AG09319 (cell line): ENCODE results near the gene ARID1B.

Source experiments
- DNase-seq: peaks from one replicate; pipeline ENCODE4 v3.0.0-alpha.2; 2010; ENCODE audit warnings: low read depth; ENCODE audit errors: extremely low read depth
- TF ChIP-seq, protein P1 (sequence below): IDR thresholded peaks from 2 replicates; pipeline ENCODE4 v1.5.1; 2011; ENCODE audit warnings: low read depth, mild to moderate bottlenecking, inconsistent platforms, low read length, moderate library complexity

Gene ARID1B

DNA sequence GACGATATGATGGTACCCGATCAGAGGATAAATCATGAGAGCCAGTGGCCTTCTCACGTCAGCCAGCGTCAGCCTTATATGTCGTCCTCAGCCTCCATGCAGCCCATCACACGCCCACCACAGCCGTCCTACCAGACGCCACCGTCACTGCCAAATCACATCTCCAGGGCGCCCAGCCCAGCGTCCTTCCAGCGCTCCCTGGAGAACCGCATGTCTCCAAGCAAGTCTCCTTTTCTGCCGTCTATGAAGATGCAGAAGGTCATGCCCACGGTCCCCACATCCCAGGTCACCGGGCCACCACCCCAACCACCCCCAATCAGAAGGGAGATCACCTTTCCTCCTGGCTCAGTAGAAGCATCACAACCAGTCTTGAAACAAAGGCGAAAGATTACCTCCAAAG is 423.9 kb downstream of the ARID1B start:
- no peak for DNase-seq
- TF ChIP-seq, protein P1, sequence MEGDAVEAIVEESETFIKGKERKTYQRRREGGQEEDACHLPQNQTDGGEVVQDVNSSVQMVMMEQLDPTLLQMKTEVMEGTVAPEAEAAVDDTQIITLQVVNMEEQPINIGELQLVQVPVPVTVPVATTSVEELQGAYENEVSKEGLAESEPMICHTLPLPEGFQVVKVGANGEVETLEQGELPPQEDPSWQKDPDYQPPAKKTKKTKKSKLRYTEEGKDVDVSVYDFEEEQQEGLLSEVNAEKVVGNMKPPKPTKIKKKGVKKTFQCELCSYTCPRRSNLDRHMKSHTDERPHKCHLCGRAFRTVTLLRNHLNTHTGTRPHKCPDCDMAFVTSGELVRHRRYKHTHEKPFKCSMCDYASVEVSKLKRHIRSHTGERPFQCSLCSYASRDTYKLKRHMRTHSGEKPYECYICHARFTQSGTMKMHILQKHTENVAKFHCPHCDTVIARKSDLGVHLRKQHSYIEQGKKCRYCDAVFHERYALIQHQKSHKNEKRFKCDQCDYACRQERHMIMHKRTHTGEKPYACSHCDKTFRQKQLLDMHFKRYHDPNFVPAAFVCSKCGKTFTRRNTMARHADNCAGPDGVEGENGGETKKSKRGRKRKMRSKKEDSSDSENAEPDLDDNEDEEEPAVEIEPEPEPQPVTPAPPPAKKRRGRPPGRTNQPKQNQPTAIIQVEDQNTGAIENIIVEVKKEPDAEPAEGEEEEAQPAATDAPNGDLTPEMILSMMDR = no peak

DNA sequence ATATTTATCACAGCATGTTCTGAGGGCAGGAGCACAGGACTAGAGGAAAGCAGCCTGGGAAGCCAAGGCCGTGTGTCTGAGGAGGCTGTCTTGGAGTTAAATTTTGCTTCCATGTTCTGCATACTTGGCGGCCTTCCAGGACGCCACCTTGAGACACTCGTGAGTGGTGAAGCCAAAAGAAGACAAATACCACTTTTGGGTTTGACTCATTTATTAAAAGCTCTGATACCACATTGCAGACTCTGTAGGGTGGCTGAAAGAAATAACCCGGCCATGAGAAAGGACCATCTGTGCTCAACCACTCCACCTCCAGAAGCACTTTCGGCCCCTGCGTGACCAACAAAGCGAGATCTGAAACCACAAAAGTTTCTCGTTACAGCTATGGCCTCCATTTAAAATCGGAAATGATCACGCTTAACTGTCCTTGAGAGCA is 426.1 kb downstream of the ARID1B start:
- no peak for DNase-seq
- TF ChIP-seq, protein P1 = no peak

DNA sequence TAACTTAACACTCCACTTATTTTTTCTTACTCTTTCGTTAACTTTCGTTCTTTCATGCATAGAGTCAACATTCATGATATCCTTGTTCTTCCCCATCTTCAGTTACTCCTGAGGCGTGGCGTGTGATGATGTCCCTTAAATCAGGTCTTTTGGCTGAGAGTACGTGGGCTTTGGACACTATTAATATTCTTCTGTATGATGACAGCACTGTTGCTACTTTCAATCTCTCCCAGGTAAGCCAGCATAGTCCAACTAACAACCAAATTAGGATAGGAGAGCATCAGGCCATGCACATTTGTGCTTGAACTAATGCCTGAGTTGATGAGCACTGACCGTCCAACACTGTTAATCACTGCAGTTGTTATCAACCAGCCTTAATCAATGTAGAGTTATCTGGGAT is 426.6 kb downstream of the ARID1B start:
- TF ChIP-seq, protein P1 = no peak
- DNase-seq = no peak

DNA sequence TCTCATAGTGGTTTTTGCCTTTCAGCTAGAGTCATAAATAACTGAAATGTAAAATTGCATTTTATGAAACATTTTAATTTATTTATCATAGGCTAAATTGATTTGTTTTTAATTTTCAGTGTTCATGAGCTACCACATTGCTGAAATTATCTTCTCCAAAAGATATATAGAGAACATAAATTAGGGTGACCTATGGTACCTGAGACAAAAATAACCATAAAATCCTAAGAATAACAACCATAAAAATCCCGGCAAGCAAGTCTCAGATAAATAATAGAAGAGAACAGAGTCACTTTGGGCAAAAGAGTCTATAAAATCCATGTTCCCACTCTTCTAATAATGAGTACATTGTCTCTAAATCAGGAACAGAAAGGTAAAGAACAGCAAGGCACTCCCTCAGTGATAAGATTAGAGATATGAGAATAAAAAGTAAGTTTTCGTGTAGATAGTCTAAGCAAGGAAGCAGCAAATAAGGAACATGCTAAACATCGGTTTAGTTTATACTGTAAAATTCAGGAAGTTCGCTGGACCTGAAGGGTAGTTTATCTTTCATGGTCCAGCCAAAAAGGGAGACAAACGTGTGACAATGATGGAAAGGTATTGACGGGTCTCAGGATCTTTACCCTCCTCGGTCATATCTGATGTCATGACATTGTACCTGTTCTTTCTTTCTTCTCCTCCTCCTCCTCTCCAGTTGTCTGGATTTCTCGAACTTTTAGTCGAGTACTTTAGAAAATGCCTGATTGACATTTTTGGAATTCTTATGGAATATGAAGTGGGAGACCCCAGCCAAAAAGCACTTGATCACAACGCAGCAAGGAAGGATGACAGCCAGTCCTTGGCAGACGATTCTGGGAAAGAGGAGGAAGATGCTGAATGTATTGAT is 428.5 kb downstream of the ARID1B start:
- TF ChIP-seq, protein P1 = no peak
- no peak for DNase-seq

DNA sequence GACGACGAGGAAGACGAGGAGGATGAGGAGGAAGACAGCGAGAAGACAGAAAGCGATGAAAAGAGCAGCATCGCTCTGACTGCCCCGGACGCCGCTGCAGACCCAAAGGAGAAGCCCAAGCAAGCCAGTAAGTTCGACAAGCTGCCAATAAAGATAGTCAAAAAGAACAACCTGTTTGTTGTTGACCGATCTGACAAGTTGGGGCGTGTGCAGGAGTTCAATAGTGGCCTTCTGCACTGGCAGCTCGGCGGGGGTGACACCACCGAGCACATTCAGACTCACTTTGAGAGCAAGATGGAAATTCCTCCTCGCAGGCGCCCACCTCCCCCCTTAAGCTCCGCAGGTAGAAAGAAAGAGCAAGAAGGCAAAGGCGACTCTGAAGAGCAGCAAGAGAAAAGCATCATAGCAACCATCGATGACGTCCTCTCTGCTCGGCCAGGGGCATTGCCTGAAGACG is 429.2 kb downstream of the ARID1B start:
- TF ChIP-seq, protein P1 = no peak
- DNase-seq = no peak

DNA sequence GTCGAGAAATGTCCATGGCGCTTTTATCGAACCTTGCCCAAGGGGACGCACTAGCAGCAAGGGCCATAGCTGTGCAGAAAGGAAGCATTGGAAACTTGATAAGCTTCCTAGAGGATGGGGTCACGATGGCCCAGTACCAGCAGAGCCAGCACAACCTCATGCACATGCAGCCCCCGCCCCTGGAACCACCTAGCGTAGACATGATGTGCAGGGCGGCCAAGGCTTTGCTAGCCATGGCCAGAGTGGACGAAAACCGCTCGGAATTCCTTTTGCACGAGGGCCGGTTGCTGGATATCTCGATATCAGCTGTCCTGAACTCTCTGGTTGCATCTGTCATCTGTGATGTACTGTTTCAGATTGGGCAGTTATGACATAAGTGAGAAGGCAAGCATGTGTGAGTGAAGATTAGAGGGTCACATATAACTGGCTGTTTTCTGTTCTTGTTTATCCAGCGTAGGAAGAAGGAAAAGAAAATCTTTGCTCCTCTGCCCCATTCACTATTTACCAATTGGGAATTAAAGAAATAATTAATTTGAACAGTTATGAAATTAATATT is 430.4 kb downstream of the ARID1B start:
- no peak for DNase-seq
- TF ChIP-seq, protein P1 = no peak

DNA sequence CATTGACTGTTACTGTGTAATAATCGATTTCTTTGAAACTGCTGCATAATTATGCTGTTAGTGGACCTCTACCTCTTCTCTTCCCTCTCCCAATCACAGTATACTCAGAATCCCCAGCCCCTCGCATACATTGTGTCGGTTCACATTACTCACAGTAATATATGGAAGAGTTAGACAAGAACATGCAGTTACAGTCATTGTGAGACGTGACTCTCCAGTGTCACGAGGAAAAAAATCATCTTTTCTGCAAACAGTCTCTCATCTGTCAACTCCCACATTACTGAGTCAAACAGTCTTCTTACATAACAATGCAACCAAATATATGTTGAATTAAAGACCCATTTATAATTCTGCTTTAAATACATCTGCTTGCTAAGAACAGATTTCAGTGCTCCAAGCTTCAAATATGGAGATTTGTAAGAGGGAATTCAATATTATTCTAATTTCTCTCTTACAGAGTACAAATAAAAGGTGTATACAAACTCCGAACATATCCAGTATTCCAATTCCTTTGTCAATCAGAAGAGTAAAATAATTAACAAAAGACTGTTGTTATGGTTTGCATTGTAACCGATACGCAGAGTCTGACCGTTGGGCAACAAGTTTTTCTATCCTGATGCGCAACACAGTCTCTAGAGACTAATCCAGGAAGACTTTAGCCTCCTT is 432.8 kb downstream of the ARID1B start:
- no peak for DNase-seq
- TF ChIP-seq, protein P1 = no peak
